Stimulated activated CD8-positive, alpha-beta memory T cell treated with anti-CD3 and anti-CD28 coated beads, Interleukin-7, amount 100 ng/mL, for 4 hours (primary cell): ENCODE measurements around the gene NSUN4.

Experiments used
- DNase-seq, 2 donors: peaks; one replicate each; pipeline ENCODE4 v3.0.0-alpha.2; 2020; ENCODE audit warnings: low read depth in 2 of 2

The NSUN4 gene

GRCh38 chr1:46405724-46406123 is 65.1 kb downstream of the NSUN4 start:
- DNase-seq, result no peak

DNA sequence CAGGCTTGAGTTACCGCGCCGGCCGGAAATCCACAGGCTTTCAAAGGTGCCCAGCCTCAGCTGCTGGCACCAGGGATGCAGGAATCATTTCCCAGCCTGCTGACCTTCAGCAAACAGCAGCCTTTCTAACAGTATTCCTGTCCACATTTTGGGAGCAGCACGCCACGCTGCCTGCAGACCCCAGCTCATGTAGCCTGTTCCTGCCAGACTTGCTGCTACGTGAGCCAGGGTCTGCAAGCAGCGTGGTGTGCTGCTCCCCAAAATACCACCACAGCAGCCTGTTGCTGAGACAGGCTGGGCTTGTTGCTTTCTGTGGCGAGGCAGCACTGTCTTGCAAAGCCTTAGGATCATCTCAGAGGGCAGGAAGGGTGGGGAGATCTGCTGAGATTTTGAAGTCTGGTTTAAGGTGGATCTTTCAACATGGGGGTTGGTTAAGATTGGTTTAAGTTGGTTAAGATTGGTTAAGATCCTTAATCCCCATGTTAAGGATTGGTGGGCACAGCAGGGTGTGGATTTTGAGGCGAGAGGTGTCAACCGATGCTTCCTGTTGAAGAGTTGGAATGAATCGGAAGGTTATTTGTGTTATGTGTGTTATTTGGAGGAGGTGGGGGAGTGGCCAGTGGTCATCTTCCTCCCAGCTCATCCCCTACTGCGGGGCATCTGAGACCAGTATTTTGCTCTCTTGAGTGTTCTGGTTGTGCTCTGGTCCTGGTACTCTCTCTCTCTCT is 66.4 kb downstream of the NSUN4 start:
- no peak for DNase-seq

- DNase-seq, result no peak
These were observed 67.0 kb downstream of the NSUN4 start for GRCh38 chr1:46407636-46408035.

DNA sequence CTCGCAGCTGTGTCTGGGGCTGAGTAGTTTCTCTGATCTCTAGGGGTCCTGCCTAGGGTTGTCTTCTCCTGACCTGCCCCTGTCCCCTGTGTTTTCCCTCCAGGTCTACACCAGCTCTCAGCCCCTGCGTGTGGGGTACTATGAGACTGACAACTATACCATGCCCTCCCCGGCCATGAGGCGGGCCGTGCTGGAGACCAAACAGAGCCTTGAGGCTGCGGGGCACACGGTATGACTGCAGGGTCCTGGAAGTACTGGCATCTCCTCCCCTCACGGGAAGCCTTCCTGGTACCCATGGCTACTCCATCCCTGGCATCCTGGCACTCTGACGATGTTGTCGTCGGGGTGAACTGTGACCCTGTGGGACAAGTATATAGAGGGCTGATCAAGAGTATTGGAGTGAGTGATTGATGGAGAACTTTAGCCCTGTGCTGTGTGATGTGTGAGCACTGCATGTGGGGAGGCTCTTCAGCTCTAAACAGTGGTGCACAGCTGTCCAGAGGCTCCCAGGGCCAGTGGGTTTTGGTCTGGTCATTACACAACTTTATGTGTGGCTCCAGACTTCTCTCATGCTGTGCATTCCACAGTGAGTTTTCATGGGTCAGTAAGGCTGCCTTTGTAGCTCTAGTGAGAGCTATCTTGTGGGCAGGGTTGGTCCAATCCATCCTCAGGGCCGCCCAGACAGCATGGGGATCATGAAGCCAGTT is 67.9 kb downstream of the NSUN4 start:
- DNase-seq, result no peak

DNA sequence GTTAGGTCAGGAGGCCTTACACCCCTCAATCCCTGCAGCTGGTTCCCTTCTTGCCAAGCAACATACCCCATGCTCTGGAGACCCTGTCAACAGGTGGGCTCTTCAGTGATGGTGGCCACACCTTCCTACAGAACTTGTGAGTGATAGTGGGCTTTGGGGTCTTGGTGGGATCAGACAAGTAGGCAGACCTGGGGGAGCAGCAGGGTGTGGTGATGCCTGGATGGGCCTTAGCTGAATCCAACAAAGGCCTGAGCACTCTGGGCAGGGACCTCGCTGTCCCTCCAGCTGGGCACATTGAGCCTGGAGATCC is 68.4 kb downstream of the NSUN4 start:
- no peak for DNase-seq

DNA sequence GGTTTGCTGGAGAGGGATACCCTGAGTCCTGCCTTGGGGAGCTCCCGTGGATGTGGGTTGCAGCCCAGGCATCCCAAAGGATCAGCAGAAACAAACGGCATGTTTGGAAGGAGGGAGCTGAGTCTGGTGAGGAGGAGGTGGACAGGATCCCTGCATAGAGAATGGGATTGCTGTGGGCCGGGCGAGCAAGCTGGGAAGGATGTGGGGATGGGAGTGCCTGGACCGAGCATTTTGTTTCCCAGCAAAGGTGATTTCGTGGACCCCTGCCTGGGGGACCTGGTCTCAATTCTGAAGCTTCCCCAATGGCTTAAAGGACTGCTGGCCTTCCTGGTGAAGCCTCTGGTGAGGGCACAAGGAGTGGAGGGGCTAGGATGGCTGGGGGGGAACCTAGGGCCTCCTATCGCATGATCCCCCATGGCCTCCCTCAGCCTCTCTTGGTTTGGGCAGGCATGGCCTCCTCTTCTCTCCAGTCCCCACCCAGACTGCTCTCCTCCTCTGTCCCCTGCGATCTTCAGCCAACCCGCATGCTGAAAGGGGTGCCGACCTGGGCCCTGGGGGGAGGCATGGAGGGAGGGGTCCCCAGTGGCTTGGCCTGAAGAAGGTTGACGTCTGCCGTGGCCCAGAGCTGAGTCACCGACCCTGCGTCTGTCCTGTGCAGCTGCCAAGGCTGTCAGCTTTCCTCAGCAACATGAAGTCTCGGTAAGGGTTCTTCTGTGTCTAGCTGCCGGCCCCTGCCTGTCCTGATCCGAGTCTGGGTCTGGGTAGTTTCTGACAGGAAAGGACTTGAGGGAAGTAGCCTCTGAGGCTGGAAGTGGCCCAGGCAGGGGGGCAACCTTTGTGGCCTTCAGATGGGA is 69.8 kb downstream of the NSUN4 start:
- no peak for DNase-seq

DNA sequence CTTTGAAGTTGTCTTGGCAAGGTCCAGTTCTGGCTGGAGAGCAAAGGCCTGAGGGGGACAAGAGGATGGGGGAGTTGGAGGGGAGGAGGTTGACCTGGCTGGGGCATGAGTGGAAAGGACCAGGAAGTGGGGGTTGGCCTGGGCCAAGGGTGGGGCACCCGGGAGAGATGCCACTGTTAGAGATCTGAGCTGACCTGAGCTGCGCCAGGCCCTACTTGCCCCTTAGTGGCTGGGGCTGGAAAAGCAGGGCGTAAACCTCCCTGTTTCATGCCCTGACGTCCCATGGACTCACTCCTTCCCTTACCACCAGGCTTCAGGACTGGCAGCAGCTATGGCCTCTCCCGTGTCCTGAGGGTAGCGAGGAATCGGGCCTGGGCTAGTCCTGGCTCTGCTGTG is 70.4 kb downstream of the NSUN4 start:
- no peak for DNase-seq
